ENCODE data around the gene CCND1. TPM values are rescaled to one million over a fixed set of nuclear protein-coding genes. Genes with fewer than 3 reads are reported as not detected.

The CCND1 gene
- total RNA-seq, 4 donors from 2014 or later, result 90.1 to 451 (median 213) TPM

- TF ChIP-seq CTCF (IDR thresholded peaks at IDR 0.05; ENCODE audit: low read depth), result no peak
Measured at GRCh38 chr11:69651834-69652620, 11.1 kb downstream of the CCND1 start.

GRCh38 chr11:69652999-69653398, 12.0 kb downstream of the CCND1 start:
- no peak for TF ChIP-seq CTCF (IDR thresholded peaks at IDR 0.05; ENCODE audit: low read depth)

- TF ChIP-seq CTCF (IDR thresholded peaks at IDR 0.05; ENCODE audit: low read depth), result no peak
Measured at GRCh38 chr11:69653406-69653960, 12.5 kb downstream of the CCND1 start.

GRCh38 chr11:69654001-69654659, 13.2 kb downstream of the CCND1 start:
- TF ChIP-seq CTCF (IDR thresholded peaks at IDR 0.05; ENCODE audit: low read depth), result no peak

GRCh38 chr11:69654660-69655478, 13.9 kb downstream of the CCND1 start:
- no peak for TF ChIP-seq CTCF (IDR thresholded peaks at IDR 0.05; ENCODE audit: low read depth)

- TF ChIP-seq CTCF (IDR thresholded peaks at IDR 0.05; ENCODE audit: low read depth), result no peak
Measured at GRCh38 chr11:69655479-69656428, 14.8 kb downstream of the CCND1 start.

Data from subcutaneous adipose tissue (tissue), 4 donors.